Stimulated activated effector memory CD8-positive, alpha-beta T cell treated with anti-CD3 and anti-CD28 coated beads, Interleukin-12 subunit alpha, Interleukin-12 subunit beta, amount 100 ng/mL, for 72 hours (primary cell): ENCODE results near the gene CAMK2G.
"Not testable (repeated sequence)": the region's sequence is repeated elsewhere in the genome, so short reads cannot be mapped to it uniquely, and the experiment has no call there.

ENCODE experiments used
- ATAC-seq: fragments of 150-1000 bp; cut with Tn5 transposase; 2 replicates; pipeline ENCODE4 v1.10.0; 2021
- DNase-seq, 2 donors: peaks; one replicate each; pipeline ENCODE4 v3.0.0; 2021 to 2022; ENCODE audit warnings: low spot score in 2 of 2
- H3K27ac Mint-ChIP-seq: one replicate; pipeline ENCODE4 v1.8.0; 2022; ENCODE audit warnings: mild to moderate bottlenecking, mixed read lengths
- H3K36me3 Mint-ChIP-seq: one replicate; pipeline ENCODE4 v1.8.0; 2022; ENCODE audit warnings: mild to moderate bottlenecking, mixed read lengths
- H3K4me1 Mint-ChIP-seq: one replicate; pipeline ENCODE4 v1.8.0; 2022; ENCODE audit warnings: mixed read lengths
- H3K4me3 Mint-ChIP-seq: one replicate; pipeline ENCODE4 v1.8.0; 2022; ENCODE audit warnings: mild to moderate bottlenecking, mixed read lengths
- H3K9me3 Mint-ChIP-seq: one replicate; pipeline ENCODE4 v1.8.0; 2022; ENCODE audit warnings: mixed read lengths

The CAMK2G gene

GRCh38 chr10:73798087-73798486 lies 76.3 kb downstream of the CAMK2G start:
- H3K27ac Mint-ChIP-seq, result peak overlapping the region; percentile 81
- peaks cover 3% of the 10 kb centered on the region for H3K4me1 Mint-ChIP-seq
- ATAC-seq (no peak), DNase-seq (no peak)
- peaks cover 99% of the 10 kb centered on the region for H3K36me3 Mint-ChIP-seq
- H3K9me3 Mint-ChIP-seq, result no peaks in the 10 kb centered on the region
- no peak overlapping the region for H3K4me3 Mint-ChIP-seq

- ATAC-seq (no peak), DNase-seq (no peak)
- Mint-ChIP-seq H3K4me1 (peaks cover 6% of the 10 kb centered on the region), H3K36me3 (peaks cover 99% of the 10 kb centered on the region), H3K4me3 (no peak overlapping the region), H3K27ac (peak overlapping the region; percentile 81), H3K9me3 (no peaks in the 10 kb centered on the region)
These were observed 76.9 kb downstream of the CAMK2G start for GRCh38 chr10:73797324-73798025.

- ATAC-seq (peak; percentile 3), DNase-seq (no peak)
- Mint-ChIP-seq H3K4me1 (peaks cover 6% of the 10 kb centered on the region), H3K4me3 (no peak overlapping the region), H3K36me3 (peaks cover 99% of the 10 kb centered on the region), H3K27ac (peak overlapping the region; percentile 81), H3K9me3 (no peaks in the 10 kb centered on the region)
These were observed 77.6 kb downstream of the CAMK2G start for GRCh38 chr10:73796766-73797165.

GRCh38 chr10:73796035-73796434 lies 78.3 kb downstream of the CAMK2G start:
- not testable (repeated sequence) for ATAC-seq, H3K4me3 Mint-ChIP-seq, H3K9me3 Mint-ChIP-seq, H3K27ac Mint-ChIP-seq, H3K4me1 Mint-ChIP-seq, DNase-seq
- peaks cover 99% of the 10 kb centered on the region for H3K36me3 Mint-ChIP-seq

GRCh38 chr10:73795491-73795890 lies 78.9 kb downstream of the CAMK2G start:
- not testable (repeated sequence) for H3K4me1 Mint-ChIP-seq, H3K9me3 Mint-ChIP-seq, DNase-seq, ATAC-seq, H3K4me3 Mint-ChIP-seq
- H3K36me3 Mint-ChIP-seq, result peaks cover 99% of the 10 kb centered on the region
- peak overlapping the region; percentile 40 for H3K27ac Mint-ChIP-seq

GRCh38 chr10:73793456-73793855 lies 80.9 kb downstream of the CAMK2G start:
- Mint-ChIP-seq H3K36me3 (peaks cover 100% of the 10 kb centered on the region), H3K4me3 (no peak overlapping the region), H3K4me1 (peaks cover 11% of the 10 kb centered on the region), H3K27ac (peak overlapping the region; percentile 62), H3K9me3 (no peaks in the 10 kb centered on the region)
- DNase-seq, result no peak
- ATAC-seq, result no peak

- Mint-ChIP-seq H3K27ac (peak overlapping the region; percentile 62), H3K36me3 (peaks cover 86% of the 10 kb centered on the region), H3K4me3 (no peak overlapping the region), H3K4me1 (peaks cover 11% of the 10 kb centered on the region), H3K9me3 (no peaks in the 10 kb centered on the region)
- ATAC-seq, result no peak
- DNase-seq, result no peak
These were observed 82.4 kb downstream of the CAMK2G start for GRCh38 chr10:73791871-73792400.

- no peaks in the 10 kb centered on the region for H3K9me3 Mint-ChIP-seq
- DNase-seq (no peak), ATAC-seq (no peak)
- peaks cover 83% of the 10 kb centered on the region for H3K36me3 Mint-ChIP-seq
- H3K4me3 Mint-ChIP-seq, result no peak overlapping the region
- H3K4me1 Mint-ChIP-seq, result peaks cover 17% of the 10 kb centered on the region
- no peak overlapping the region for H3K27ac Mint-ChIP-seq
These were observed 83.3 kb downstream of the CAMK2G start for GRCh38 chr10:73790886-73791625.

GRCh38 chr10:73789659-73790055 lies 84.7 kb downstream of the CAMK2G start:
- Mint-ChIP-seq H3K9me3 (no peaks in the 10 kb centered on the region), H3K4me1 (peaks cover 26% of the 10 kb centered on the region), H3K36me3 (peaks cover 79% of the 10 kb centered on the region), H3K27ac (peak overlapping the region; percentile 52), H3K4me3 (no peak overlapping the region)
- no peak for ATAC-seq
- DNase-seq, result no peak

- Mint-ChIP-seq H3K9me3 (no peaks in the 10 kb centered on the region), H3K4me1 (peaks cover 26% of the 10 kb centered on the region), H3K36me3 (peaks cover 73% of the 10 kb centered on the region), H3K27ac (peak overlapping the region; percentile 52), H3K4me3 (no peak overlapping the region)
- no peak for ATAC-seq
- no peak for DNase-seq
These were observed 85.3 kb downstream of the CAMK2G start for GRCh38 chr10:73788864-73789658.

GRCh38 chr10:73787031-73787800 lies 87.1 kb downstream of the CAMK2G start:
- not testable (repeated sequence) for H3K27ac Mint-ChIP-seq, H3K9me3 Mint-ChIP-seq, ATAC-seq, DNase-seq
- Mint-ChIP-seq H3K4me3 (peak overlapping the region; percentile 96), H3K36me3 (peaks cover 61% of the 10 kb centered on the region), H3K4me1 (peaks cover 32% of the 10 kb centered on the region)

- Mint-ChIP-seq H3K9me3 (no peaks in the 10 kb centered on the region), H3K36me3 (peaks cover 61% of the 10 kb centered on the region), H3K4me1 (peaks cover 38% of the 10 kb centered on the region), H3K27ac (peak overlapping the region; percentile 92), H3K4me3 (peak overlapping the region; percentile 96)
- DNase-seq, result no peak
- no peak for ATAC-seq
These were observed 87.9 kb downstream of the CAMK2G start for GRCh38 chr10:73786512-73786885.

- ATAC-seq (peak; percentile 29), DNase-seq (peak; percentile 31 to 71)
- Mint-ChIP-seq H3K9me3 (no peaks in the 10 kb centered on the region), H3K36me3 (peaks cover 56% of the 10 kb centered on the region), H3K4me3 (peak overlapping the region; percentile 96), H3K27ac (peak overlapping the region; percentile 92), H3K4me1 (peaks cover 41% of the 10 kb centered on the region)
These were observed 88.4 kb downstream of the CAMK2G start for GRCh38 chr10:73785721-73786511.

GRCh38 chr10:73785211-73785720 lies 89.1 kb downstream of the CAMK2G start, which contains the start of gene ZSWIM8:
TSS of gene ZSWIM8 (plus strand) at chr10:73785606. CDS start at chr10:73785879, 273 bp downstream.
- Mint-ChIP-seq H3K9me3 (no peaks in the 10 kb centered on the region), H3K4me3 (peak within 1 kb of the TSS; percentile 96), H3K27ac (peak within 1 kb of the TSS; percentile 92), H3K4me1 (peaks cover 48% of the 10 kb centered on the region), H3K36me3 (peaks cover 55% of the 10 kb centered on the region)
- DNase-seq (peak; percentile 64 to 90), ATAC-seq (peak; percentile 87)
